HG03469 (cell line): ENCODE results near the gene THOC3.
A peak's percentile ranks its signal among the peaks of the same experiment; 100 is the strongest.
"Not testable (repeated sequence)": the region's sequence is repeated elsewhere in the genome, so short reads cannot be mapped to it uniquely, and the experiment has no call there.

Experiments used
- ATAC-seq: cut with Tn5 transposase; IDR thresholded peaks from one replicate; pipeline ENCODE4 v1.9.1; 2021; ENCODE audit warnings: mild to moderate bottlenecking, moderate library complexity, moderate number of reproducible peaks; ENCODE audit not compliant: unreplicated experiment

THOC3 gene

GRCh38 chr5:175940632-175941031 is 27.5 kb downstream of the THOC3 start:
- not testable (repeated sequence) for ATAC-seq

- ATAC-seq = not testable (repeated sequence)
These were observed 29.6 kb downstream of the THOC3 start for GRCh38 chr5:175938489-175938888.

- not testable (repeated sequence) for ATAC-seq
These were observed 39.4 kb downstream of the THOC3 start for GRCh38 chr5:175928752-175929151.

GRCh38 chr5:175925106-175925505 is 43.0 kb downstream of the THOC3 start:
- not testable (repeated sequence) for ATAC-seq

- no peak for ATAC-seq
These were observed 45.8 kb downstream of the THOC3 start for GRCh38 chr5:175922192-175922885.

- no peak for ATAC-seq
These were observed 46.9 kb downstream of the THOC3 start for GRCh38 chr5:175921061-175921730.

GRCh38 chr5:175920231-175920811 is 47.8 kb downstream of the THOC3 start:
- no peak for ATAC-seq

GRCh38 chr5:175915066-175916037 is 52.8 kb downstream of the THOC3 start:
- ATAC-seq = peak; percentile 34

GRCh38 chr5:175913835-175914672 is 54.1 kb downstream of the THOC3 start:
- ATAC-seq = not testable (repeated sequence)

GRCh38 chr5:175910072-175910471 is 58.0 kb downstream of the THOC3 start:
- ATAC-seq = not testable (repeated sequence)
